Loucy (cell line): Measurements from ENCODE around the gene OR5T2.
"Not testable (repeated sequence)": the region's sequence is repeated elsewhere in the genome, so short reads cannot be mapped to it uniquely, and the experiment has no call there.

Source experiments
- H2AFZ ChIP-seq: fragments of 200-600 bp; sonication (generic); 2 replicates; pipeline ENCODE4 v1.6.0; 2016; ENCODE audit warnings: antibody characterized with exemption, mild to moderate bottlenecking, low read length, moderate library complexity
- H3F3A ChIP-seq: fragments of 200-600 bp; 2 replicates; pipeline ENCODE4 v1.6.0; 2016; ENCODE audit warnings: antibody characterized with exemption, low read depth, mild to moderate bottlenecking
- H3K27me3 ChIP-seq: fragments of 200-600 bp; sonication (generic); 2 replicates; pipeline ENCODE4 v1.6.1; 2014; ENCODE audit warnings: low read length, mild to moderate bottlenecking; ENCODE audit not compliant: insufficient read depth, poor library complexity, severe bottlenecking
- H3K36me3 ChIP-seq: fragments of 200-600 bp; sonication (generic); 2 replicates; pipeline ENCODE4 v1.6.1; 2016; ENCODE audit warnings: low read length; ENCODE audit not compliant: insufficient read depth
- H3K4me1 ChIP-seq: fragments of 200-600 bp; sonication (generic); 2 replicates; pipeline ENCODE4 v1.5.1; 2014; ENCODE audit warnings: low read length, mild to moderate bottlenecking; ENCODE audit not compliant: insufficient read depth, poor library complexity, severe bottlenecking
- H3K4me2 ChIP-seq: fragments of 200-600 bp; sonication (generic); 2 replicates; pipeline ENCODE4 v1.6.0; 2014; ENCODE audit warnings: antibody characterized with exemption, low read length, low read depth, mild to moderate bottlenecking; ENCODE audit not compliant: poor library complexity, severe bottlenecking
- H3K4me3 ChIP-seq: fragments of 200-600 bp; sonication (generic); 2 replicates; pipeline ENCODE4 v1.5.1; 2014; ENCODE audit warnings: low read length, mild to moderate bottlenecking, mixed read lengths; ENCODE audit not compliant: poor library complexity, severe bottlenecking
- H3K79me2 ChIP-seq: fragments of 200-600 bp; sonication (generic); 2 replicates; pipeline ENCODE4 v1.6.1; 2014; ENCODE audit warnings: low read length; ENCODE audit not compliant: insufficient read depth
- H3K9ac ChIP-seq: fragments of 200-600 bp; sonication (generic); 2 replicates; pipeline ENCODE4 v1.6.0; 2014; ENCODE audit warnings: mild to moderate bottlenecking, low read depth, low read length, moderate library complexity; ENCODE audit not compliant: poor library complexity, severe bottlenecking
- H3K9me2 ChIP-seq: fragments of 200-600 bp; sonication (generic); replicated peaks from 2 replicates; pipeline ENCODE4 v1.6.1; 2016; ENCODE audit warnings: low read depth, low read length, mixed read lengths
- H3K9me3 ChIP-seq: fragments of 200-600 bp; sonication (generic); 2 replicates; pipeline ENCODE4 v1.6.1; 2014; ENCODE audit warnings: mild to moderate bottlenecking, antibody characterized with exemption, low read length, low read depth; ENCODE audit not compliant: insufficient read depth
- H4K20me1 ChIP-seq: fragments of 200-600 bp; sonication (generic); 2 replicates; pipeline ENCODE4 v1.6.0; 2014; ENCODE audit warnings: antibody characterized with exemption, low read length, mild to moderate bottlenecking; ENCODE audit not compliant: insufficient read depth, poor library complexity, severe bottlenecking
- CTCF ChIP-seq: fragments of 200-600 bp; sonication (generic); conservative IDR thresholded peaks from 2 replicates; pipeline ENCODE4 v1.5.1; 2014; ENCODE audit warnings: mild to moderate bottlenecking, antibody characterized with exemption, low read length
- EZH2phosphoT487 ChIP-seq: fragments of 200-600 bp; IDR thresholded peaks from 2 replicates; pipeline ENCODE4 v1.6.1; 2018; ENCODE audit warnings: antibody characterized with exemption, mild to moderate bottlenecking, moderate library complexity, borderline replicate concordance

Gene OR5T2

GRCh38 chr11:56251954-56252353 is 17.9 kb upstream of the OR5T2 start, which contains the start of gene OR5T3:
TSS of gene OR5T3 (plus strand) at chr11:56252254. CDS start at chr11:56252254, 0 bp downstream.
- Histone ChIP-seq H3K27me3 (no peaks in the 10 kb centered on the region), H2AFZ (no peak within 1 kb of the TSS), H3K9ac (no peak within 1 kb of the TSS), H4K20me1 (no peaks in the 10 kb centered on the region), H3K4me3 (no peak within 1 kb of the TSS), H3K79me2 (no peaks in the 10 kb centered on the region), H3K4me2 (no peak within 1 kb of the TSS), H3K9me2 (no peaks in the 10 kb centered on the region), H3F3A (no peaks in the 10 kb centered on the region), H3K4me1 (no peaks in the 10 kb centered on the region), H3K36me3 (no peaks in the 10 kb centered on the region), H3K9me3 (no peaks in the 10 kb centered on the region)
- no peak for TF ChIP-seq EZH2phosphoT487
- TF ChIP-seq CTCF, result no peak

GRCh38 chr11:56219735-56220134 is 14.3 kb downstream of the OR5T2 start:
- not testable (repeated sequence) for H2AFZ ChIP-seq, H4K20me1 ChIP-seq, H3K27me3 ChIP-seq, H3K4me3 ChIP-seq, H3K36me3 ChIP-seq, H3K9me2 ChIP-seq, H3K9ac ChIP-seq, H3F3A ChIP-seq, H3K4me2 ChIP-seq, H3K9me3 ChIP-seq, H3K4me1 ChIP-seq, H3K79me2 ChIP-seq

GRCh38 chr11:56214537-56214936 is 19.5 kb downstream of the OR5T2 start:
- H3K9me2 ChIP-seq, result no peaks in the 10 kb centered on the region

More at GRCh38 chr11:56214537-56214936, 19.5 kb downstream of the OR5T2 start:
- Histone ChIP-seq H3K4me1 (no peaks in the 10 kb centered on the region), H3K9ac (no peak overlapping the region), H3K9me3 (no peaks in the 10 kb centered on the region), H4K20me1 (no peaks in the 10 kb centered on the region), H3K4me2 (no peak overlapping the region), H3K79me2 (no peaks in the 10 kb centered on the region), H3K27me3 (no peaks in the 10 kb centered on the region), H3F3A (no peaks in the 10 kb centered on the region), H2AFZ (no peak overlapping the region), H3K36me3 (no peaks in the 10 kb centered on the region), H3K4me3 (no peak overlapping the region)
- TF ChIP-seq CTCF (no peak), EZH2phosphoT487 (no peak)
